WERI-Rb-1 (cell line): Measurements from ENCODE around the gene DEPDC5.

Experiments used
- DNase-seq: peaks from one replicate; pipeline ENCODE4 v3.0.0-alpha.2; 2020
- H3K27ac ChIP-seq: fragments of 250-450 bp; sonication (Bioruptor Pico); 2 replicates; pipeline ENCODE4 v1.5.1; 2020; ENCODE audit warnings: mild to moderate bottlenecking, moderate library complexity
- H3K27me3 ChIP-seq: fragments of 250-450 bp; sonication (Bioruptor Pico); 2 replicates; pipeline ENCODE4 v1.5.1; 2021; ENCODE audit warnings: mild to moderate bottlenecking, low read depth, moderate library complexity; ENCODE audit not compliant: insufficient read depth, severe bottlenecking
- H3K36me3 ChIP-seq: fragments of 250-450 bp; sonication (Bioruptor Pico); 2 replicates; pipeline ENCODE4 v1.5.1; 2020; ENCODE audit warnings: mild to moderate bottlenecking, moderate library complexity
- H3K4me3 ChIP-seq: 2 replicates; pipeline ENCODE4 v1.5.1; 2011; ENCODE audit warnings: low read depth, mild to moderate bottlenecking, control low read depth, low read length
- H3K9me3 ChIP-seq: fragments of 250-450 bp; sonication (Bioruptor Pico); 2 replicates; pipeline ENCODE4 v1.5.1; 2021; ENCODE audit warnings: mild to moderate bottlenecking, moderate library complexity; ENCODE audit not compliant: severe bottlenecking
- CTCF ChIP-seq: IDR thresholded peaks from 2 replicates; pipeline ENCODE4 v1.5.1; 2011; ENCODE audit warnings: low read depth, mild to moderate bottlenecking, control low read depth, inconsistent platforms, low read length

Gene DEPDC5

DNA sequence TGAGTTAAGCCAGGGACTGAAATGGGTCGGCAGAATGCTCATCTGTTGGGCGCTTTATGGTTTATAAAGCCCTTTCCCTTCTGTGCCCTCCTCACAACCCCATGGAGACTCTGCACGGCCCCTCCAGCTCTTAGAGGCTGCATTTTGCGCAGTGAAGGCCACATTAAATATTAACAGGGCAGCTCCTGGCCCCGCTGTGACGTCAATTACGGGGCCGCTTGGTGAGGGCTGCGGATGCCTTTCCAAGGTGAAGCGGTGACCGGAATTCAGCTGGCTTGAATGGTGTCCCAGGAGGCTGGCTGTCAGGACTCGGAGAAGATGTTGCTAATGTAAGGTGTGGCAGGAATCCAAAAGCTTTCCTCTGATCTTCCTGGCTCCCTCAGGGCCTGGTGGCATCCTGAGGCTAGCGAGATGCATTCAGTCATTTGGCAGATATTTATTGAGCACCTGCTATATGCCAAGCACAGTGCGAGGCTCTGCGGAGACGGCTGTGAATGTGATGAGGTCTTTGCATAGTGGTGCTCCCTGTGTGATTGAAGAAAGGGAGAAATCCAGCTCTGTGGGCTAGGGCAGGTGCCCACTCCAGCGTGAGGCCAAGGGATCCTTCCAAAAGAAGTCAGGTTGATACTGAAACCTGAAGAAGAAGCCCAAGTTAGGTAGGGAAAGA is 180.1 kb downstream of the DEPDC5 start:
- Histone ChIP-seq H3K36me3 (no peaks in the 10 kb centered on the region), H3K4me3 (no peak overlapping the region), H3K27ac (no peak overlapping the region), H3K27me3 (no peaks in the 10 kb centered on the region), H3K9me3 (no peaks in the 10 kb centered on the region)
- no peak for DNase-seq
- TF ChIP-seq CTCF, result no peak

- DNase-seq, result peak; percentile 30
- no peak overlapping the region for H3K4me3 ChIP-seq
- no peak overlapping the region for H3K27ac ChIP-seq
- no peaks in the 10 kb centered on the region for H3K36me3 ChIP-seq
- TF ChIP-seq CTCF, result no peak
- no peaks in the 10 kb centered on the region for H3K9me3 ChIP-seq
- no peaks in the 10 kb centered on the region for H3K27me3 ChIP-seq
Observed at GRCh38 chr22:31935961-31936635, 182.3 kb downstream of the DEPDC5 start.

DNA sequence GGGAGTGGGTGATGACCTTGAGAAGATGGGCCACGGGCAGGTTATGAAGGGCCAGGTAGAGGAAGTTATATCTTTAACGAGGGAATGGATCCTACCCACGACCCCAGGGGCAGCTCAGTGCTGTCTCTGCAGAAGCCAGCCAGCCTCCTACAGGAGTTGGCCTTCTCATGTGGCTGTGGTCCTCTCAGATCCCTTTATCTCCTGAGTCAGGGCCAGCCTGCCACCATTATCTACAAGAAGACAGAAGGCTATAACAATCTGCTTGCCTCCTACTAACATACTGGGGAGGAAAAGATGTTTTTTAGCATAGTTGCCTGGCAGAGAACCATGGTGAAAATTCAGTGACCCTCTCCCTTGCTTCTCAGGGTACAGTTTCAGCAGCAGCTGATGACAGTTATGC is 183.5 kb downstream of the DEPDC5 start:
- no peak overlapping the region for H3K27ac ChIP-seq
- no peak for DNase-seq

GRCh38 chr22:31938296-31938695 is 184.5 kb downstream of the DEPDC5 start:
- no peak for TF ChIP-seq CTCF

More for the DNA sequence above, 183.5 kb downstream of the DEPDC5 start:
- no peaks in the 10 kb centered on the region for H3K9me3 ChIP-seq
- H3K4me3 ChIP-seq, result no peak overlapping the region
- no peak for TF ChIP-seq CTCF
- H3K36me3 ChIP-seq, result no peaks in the 10 kb centered on the region
- H3K27me3 ChIP-seq, result no peaks in the 10 kb centered on the region

DNA sequence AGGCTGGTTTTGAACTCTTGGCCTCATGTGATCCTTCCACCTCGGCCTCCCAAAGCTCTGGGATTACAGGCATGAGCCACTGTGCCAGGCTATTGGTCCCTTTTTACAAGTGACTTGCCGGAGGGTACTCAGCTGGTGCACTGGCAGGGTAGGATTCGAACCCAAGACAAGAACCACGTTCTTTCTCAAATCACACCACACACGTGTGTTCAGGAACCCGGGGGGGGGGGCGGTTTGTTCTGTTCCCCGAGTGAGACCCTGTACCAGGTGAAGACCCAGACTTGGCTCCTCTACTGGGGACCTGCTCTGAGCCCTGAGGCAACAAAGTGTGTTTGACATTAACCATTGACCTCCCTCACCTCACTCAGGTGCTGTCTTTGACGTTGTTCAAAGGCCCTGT is 186.7 kb downstream of the DEPDC5 start:
- Histone ChIP-seq H3K27ac (no peak overlapping the region), H3K9me3 (no peaks in the 10 kb centered on the region), H3K4me3 (no peak overlapping the region), H3K27me3 (no peaks in the 10 kb centered on the region), H3K36me3 (peaks cover 7% of the 10 kb centered on the region)
- no peak for TF ChIP-seq CTCF
- DNase-seq, result no peak

More at GRCh38 chr22:31938296-31938695, 184.5 kb downstream of the DEPDC5 start:
- H3K36me3 ChIP-seq, result no peaks in the 10 kb centered on the region
- DNase-seq, result no peak
- no peak overlapping the region for H3K27ac ChIP-seq
- H3K9me3 ChIP-seq, result no peaks in the 10 kb centered on the region
- H3K27me3 ChIP-seq, result no peaks in the 10 kb centered on the region
- H3K4me3 ChIP-seq, result no peak overlapping the region
